ENCODE results near the gene SPANXN5. TPM values are rescaled to one million over a fixed set of nuclear protein-coding genes. Genes with fewer than 3 reads are reported as not detected.
"Not testable (repeated sequence)": the region's sequence is repeated elsewhere in the genome, so short reads cannot be mapped to it uniquely, and the experiment has no call there.

Gene SPANXN5, protein sequence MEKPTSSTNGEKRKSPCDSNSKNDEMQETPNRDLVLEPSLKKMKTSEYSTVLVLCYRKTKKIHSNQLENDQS
- polyA plus RNA-seq (ENCODE audit: insufficient read length in 12 of 12), result not detected
- long read RNA-seq, donor 1, result 0 reads
- long read RNA-seq, donor 2, result 0 reads
- long read RNA-seq, donor 3, result 0 reads
- long read RNA-seq, donor 4, result 0 reads
- long read RNA-seq, donor 5, result 0 reads
- long read RNA-seq, donor 6, result 0 reads
- long read RNA-seq, donor 7, result 0 reads
- long read RNA-seq, donor 8, result 0 reads
- long read RNA-seq, donor 9, result 0 reads
- long read RNA-seq, donor 10, result 0 reads
- long read RNA-seq, donor 11, result 0 reads

GRCh38 chrX:52797327-52797726, at the start of gene SPANXN5:
Gene SPANXN5, minus strand, starts transcription at chrX:52797427. Its CDS starts 79 bp downstream, at chrX:52797348.
- not testable (repeated sequence) for DNase-seq

DNA sequence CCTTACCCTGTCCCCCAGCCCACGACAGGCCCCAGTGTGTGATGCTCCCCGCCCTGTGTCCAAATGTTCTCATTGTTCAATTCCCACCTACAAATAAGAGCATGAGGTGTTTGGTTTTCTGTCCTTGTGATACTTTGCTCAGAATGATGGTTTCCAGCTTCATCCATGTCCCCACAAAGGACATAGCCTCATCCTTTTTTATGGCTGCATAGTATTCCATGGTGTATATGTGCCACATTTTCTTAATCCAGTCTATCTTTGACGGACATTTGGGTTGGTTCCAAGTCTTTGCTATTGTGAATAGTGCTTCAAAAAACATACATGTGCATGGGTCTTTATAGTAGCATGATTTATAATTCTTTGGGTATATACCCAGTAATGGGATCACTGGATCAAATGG, 46.4 kb upstream of the SPANXN5 start:
- not testable (repeated sequence) for DNase-seq

- no peak for DNase-seq
Measured at GRCh38 chrX:52839137-52839536, 41.9 kb upstream of the SPANXN5 start.

DNA sequence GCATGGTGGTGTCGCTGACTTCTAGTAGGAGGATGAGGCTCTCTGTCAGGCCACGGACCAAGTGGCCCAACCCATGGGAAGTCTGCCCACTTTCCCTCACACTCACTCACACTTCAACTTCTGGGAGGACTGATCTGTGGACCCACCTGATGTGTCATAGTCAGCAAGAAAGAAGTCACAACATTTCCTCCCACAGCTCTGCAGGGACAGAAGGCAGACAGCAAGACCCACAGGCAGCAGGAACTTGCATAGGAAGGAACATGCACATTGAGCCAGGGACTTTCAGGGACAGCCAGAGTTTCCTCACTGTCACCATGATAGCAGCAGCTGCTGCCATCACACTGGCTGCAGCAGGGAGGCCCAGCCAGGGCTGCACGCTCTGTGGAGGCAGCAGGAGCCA, 33.3 kb upstream of the SPANXN5 start:
- DNase-seq, result no peak

DNA sequence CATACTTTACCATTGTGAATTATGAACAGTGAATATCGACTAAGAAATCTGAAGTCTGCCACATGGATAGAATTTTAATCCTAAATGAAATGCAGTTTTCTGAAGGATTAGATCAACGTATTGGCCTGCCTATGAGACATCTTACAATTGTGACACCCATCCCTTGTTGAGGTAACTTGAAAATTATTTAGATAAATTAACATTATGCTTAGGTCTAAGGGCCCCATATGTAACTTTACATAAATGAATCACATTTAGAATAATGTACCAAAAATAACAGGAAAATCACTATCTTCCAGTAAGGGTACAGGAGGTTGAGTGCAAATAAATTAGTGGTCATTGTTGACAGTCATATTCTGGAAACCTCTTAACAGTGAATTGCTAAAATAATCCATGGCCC, 27.4 kb upstream of the SPANXN5 start:
- no peak for DNase-seq

DNA sequence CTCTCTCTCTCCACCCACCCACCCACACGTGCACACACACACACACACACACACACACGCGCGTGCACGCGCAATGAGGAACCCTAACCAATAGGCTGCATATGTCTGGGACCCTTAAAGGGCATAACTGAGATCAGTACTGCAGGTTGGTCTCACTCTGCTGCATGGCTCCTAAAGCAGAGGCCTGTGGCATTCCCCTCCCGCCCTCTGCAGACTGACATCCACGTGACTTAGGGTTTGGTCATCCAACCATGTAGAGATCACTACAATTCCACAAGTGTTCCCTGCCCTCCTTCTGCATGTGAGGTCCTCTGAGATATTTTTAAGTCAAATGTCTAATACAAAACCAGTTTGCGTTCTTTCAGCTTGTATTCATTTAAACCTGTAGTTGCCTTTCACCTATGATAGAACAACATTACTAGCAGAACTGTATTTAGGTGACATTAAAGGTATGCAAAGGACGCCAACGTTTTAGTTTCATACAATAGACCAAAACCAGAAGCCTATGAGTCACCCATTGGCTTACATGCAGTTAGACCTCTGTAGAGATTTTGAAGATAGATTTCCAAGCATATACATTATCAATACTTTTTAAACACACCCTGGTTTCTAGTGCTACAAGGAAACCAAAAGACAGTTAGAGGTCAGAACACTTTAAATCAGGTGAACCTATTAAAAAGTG, 24.0 kb upstream of the SPANXN5 start:
- DNase-seq, result no peak

DNA sequence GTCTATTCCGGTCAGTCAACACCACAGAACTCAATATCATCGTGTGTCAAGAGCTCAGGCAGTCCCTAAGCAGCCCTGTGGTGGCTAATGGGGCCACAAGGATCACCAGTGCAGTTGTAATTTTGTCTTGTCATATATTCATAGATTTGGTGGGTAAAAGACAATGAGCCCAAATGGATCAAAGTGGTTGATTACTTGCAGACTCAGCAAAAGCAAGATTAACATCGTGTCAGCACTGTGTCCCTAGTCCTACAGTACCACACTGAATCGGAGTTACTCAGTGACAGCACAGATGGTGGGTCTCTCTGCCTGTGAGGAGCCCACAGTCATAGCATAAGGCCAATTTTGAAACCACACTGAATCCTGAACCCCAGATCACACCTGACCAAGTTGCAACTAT, 22.6 kb upstream of the SPANXN5 start:
- no peak for DNase-seq

DNA sequence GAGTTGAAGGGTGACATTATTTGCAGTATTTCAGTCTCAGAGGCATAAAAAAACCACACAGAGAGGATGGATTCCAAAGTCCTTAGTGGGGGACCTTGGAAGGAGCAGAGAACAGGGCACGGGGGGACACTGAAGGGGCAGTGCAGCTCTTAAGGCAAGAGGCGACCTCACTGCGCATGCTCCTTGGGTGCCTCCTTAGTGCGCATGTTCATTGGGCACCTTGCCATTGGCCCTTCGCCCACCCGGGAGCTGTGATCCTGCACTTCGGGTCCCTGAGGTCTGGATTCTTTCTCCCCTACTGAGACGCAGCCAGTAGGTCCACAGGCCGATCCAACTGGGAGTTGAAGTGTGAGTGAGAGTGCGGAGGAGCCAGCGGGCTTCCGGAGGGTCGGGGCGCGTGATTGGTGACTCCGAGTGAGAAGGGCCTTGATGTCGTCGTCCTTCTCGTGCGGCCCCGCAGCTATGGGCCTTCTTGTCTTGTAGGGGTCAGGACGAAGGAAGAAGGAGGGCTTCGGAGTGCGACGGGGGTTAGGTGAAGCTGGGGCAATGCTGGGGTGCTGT, 13.9 kb upstream of the SPANXN5 start, which contains the start of gene XAGE5:
Gene XAGE5, plus strand, starts transcription at position 223 of the 561 bp plus-strand sequence. CDS start 1,280 bp downstream, outside the sequence.
- no peak for DNase-seq

DNA sequence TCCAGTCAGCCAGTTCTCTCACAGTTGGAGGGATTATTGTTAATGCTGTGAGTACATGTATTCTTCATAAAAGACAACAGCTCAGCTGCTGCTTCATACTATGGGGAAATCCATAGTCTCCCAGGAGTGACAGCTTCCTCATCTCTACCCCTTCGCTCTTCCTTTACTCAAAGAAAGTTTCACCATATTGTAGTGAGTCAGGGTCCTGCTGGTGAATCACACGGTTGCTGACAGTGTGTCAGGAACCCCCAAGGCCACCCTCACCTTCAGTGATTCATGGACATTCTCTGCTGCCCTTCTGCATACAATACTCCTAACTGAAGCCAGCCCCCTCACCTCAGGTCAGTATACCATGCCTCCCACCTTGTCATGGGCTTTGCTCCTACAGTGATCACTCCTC, 7.6 kb upstream of the SPANXN5 start:
- DNase-seq, result not testable (repeated sequence)

- not testable (repeated sequence) for DNase-seq
Measured at GRCh38 chrX:52773504-52773903, 23.7 kb downstream of the SPANXN5 start.

DNA sequence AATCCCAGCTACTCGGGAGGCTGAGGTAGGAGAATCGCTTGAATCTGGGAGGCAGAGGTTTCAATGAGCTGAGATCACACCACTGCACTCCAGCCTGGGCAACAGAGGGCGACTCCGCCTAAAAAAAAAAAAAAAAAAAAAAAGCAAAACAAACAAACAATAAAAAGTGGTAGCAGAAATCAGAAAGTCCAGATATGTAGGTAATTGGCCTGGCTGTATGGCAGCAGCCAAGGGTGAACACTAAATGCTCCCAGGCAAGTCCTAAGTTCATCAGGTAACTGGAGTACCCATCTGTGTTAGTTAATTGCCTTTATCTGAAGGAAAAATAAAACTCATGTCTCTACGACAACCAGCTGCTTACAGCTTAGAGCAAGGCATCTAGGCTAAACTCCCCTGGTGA, 31.2 kb downstream of the SPANXN5 start:
- DNase-seq, result not testable (repeated sequence)

- not testable (repeated sequence) for DNase-seq
Measured at GRCh38 chrX:52750952-52751351, 46.3 kb downstream of the SPANXN5 start, which contains the start of gene SSX2B. Gene SSX2B, plus strand, starts transcription at chrX:52751252. Its CDS starts 1,429 bp downstream, at chrX:52752681.

Other genes starting within 250 kb of the SPANXN5 start
- gene SSX7, start 142.5 kb downstream of the SPANXN5 start, polyA plus RNA-seq (ENCODE audit: insufficient read length in 12 of 12), result not detected
- not detected for gene SSX2, start 90.2 kb downstream of the SPANXN5 start, polyA plus RNA-seq (ENCODE audit: insufficient read length in 12 of 12)
- not detected for gene SSX2B, start 46.2 kb downstream of the SPANXN5 start, polyA plus RNA-seq (ENCODE audit: insufficient read length in 12 of 12)
- not detected for gene XAGE5, start 13.9 kb upstream of the SPANXN5 start, polyA plus RNA-seq (ENCODE audit: insufficient read length in 12 of 12)
- gene XAGE3, start 70.7 kb upstream of the SPANXN5 start, polyA plus RNA-seq (ENCODE audit: insufficient read length in 12 of 12), result under 1 TPM in 2 of 12 donors, not detected in 10; 0.66 to 0.74 TPM
- gene FAM156B, start 99.9 kb upstream of the SPANXN5 start, polyA plus RNA-seq (ENCODE audit: insufficient read length in 12 of 12), result 10 to 100 TPM in 10 of 12 donors, not detected in 2; 11.0 to 19.6 (median 15.3) TPM
- gene FAM156A, start 161.1 kb upstream of the SPANXN5 start, polyA plus RNA-seq (ENCODE audit: insufficient read length in 12 of 12), result 10 to 100 TPM in 11 of 12 donors, not detected in 1; 21.3 to 59.6 (median 26.4) TPM